Measurements from ENCODE around the gene NRN1L. TPM values are rescaled to one million over a fixed set of nuclear protein-coding genes. Genes with fewer than 3 reads are reported as not detected.

NRN1L gene
- total and polyA plus RNA-seq, 12 donors, result 0.72 to 28.2 (median 1.3) TPM; not detected in 2

DNA sequence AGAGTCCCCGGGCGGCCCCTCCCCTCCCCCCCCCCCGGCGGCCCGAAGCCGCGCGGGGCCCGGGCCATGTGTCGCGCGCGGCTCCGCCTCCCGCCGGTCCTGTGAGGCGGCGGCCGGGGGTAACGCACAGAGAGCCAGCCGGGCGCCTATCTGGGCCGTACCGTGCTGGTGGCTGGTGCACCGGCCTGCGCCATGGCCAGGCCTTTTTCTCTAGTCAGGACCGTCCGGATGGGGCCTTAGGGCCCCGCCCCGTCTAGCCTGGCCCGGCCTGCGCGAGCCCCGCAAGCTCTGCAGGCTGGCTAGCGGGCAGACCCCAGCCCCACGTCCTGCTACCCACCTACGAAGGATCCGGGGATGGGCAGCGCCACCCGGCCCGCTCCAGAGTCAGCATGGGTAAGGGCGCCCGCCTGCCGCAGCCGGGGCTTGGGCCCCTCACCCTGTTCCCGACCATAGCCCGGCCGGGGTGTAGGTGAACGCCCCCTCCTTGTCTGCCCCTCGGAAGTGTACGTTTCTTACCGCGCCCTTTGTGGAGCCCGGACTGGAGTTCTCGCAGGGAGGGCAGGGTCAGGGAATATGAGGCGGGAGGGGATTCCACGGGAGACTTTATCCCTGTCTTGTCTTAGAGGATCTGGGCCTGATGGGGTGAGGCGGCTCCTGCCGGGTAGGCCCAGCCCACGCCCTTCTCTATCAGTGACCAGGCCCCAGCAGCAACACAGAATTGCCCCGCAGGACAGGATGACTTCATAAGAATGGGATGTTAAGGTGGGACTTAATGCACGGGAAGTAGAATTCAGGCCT is 37.4 kb upstream of the NRN1L start, which contains the start of gene CENPT:
CENPT (minus strand) TSS at position 630 of the 798 bp plus-strand sequence. CDS start 13,834 bp downstream, outside the sequence.
- WGBS, 4 donors, result 0 to 1% (median 0%) methylated on average over 9 to 61 of the region's 62 CpGs; no CpG with 5 or more reads in 1 of the 4 donors
- Histone ChIP-seq H3K9me3 (replicated peaks in 1 of 3) (no peaks in the 10 kb centered on the region), H3K27ac (peak within 1 kb of the TSS; percentile 29 to 95 (median 90)), H3K4me1 (replicated peaks in 1 of 2) (peaks cover 32 to 50% of the 10 kb centered on the region in 2 donors), H3K27me3 (no peaks in the 10 kb centered on the region), H3K36me3 (replicated peaks in 1 of 2) (no peaks in the 10 kb centered on the region), H3K4me3 (peak within 1 kb of the TSS; percentile 60 to 85 (median 83))
- peak in 6 of 7 donors; percentile 29 to 82 (median 70) for DNase-seq
- TF ChIP-seq CTCF (IDR thresholded peaks at IDR 0.05), result peak in 1 of 6 experiments; percentile 15
- peak in 1 of 2 donors; percentile 39 for TF ChIP-seq POLR2A (IDR thresholded peaks at IDR 0.05)
- intact Hi-C loops (cut with DNase I), result no loop called here

DNA sequence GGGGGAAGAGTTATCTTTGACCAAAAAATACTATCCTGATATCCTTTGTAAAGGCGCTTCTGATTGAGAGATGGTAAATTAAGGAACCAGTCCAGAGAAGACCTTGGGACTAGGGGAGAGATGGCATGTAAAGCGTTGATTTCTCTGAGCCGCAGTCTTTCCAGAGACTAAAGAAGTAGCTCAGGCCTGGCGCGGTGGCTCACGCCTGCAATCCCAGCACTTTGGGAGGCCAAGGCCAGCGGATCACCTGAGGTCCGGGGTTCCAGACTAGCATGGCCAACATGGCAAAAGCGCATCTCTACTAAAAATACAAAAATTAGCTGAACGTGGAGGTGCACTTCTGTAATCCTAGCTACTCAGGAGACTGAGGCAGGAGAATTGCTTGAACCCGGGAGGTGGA is 36.6 kb upstream of the NRN1L start:
- WGBS, 4 donors, result 71 to 81% (median 74%) methylated on average over 11 of the region's 11 CpGs
- TF ChIP-seq POLR2A (IDR thresholded peaks at IDR 0.05), result no peak
- TF ChIP-seq CTCF (IDR thresholded peaks at IDR 0.05), result no peak
- intact Hi-C loops (cut with DNase I), result no loop called here
- Histone ChIP-seq H3K27ac (peak overlapping the region in 1 of 5 donors; percentile 95), H3K4me1 (replicated peaks in 1 of 2) (peaks cover 28 to 49% of the 10 kb centered on the region in 2 donors), H3K27me3 (no peaks in the 10 kb centered on the region), H3K36me3 (replicated peaks in 1 of 2) (no peaks in the 10 kb centered on the region), H3K4me3 (peak overlapping the region in 2 of 4 donors; percentile 82 to 85), H3K9me3 (replicated peaks in 1 of 3) (no peaks in the 10 kb centered on the region)
- DNase-seq, result no peak

DNA sequence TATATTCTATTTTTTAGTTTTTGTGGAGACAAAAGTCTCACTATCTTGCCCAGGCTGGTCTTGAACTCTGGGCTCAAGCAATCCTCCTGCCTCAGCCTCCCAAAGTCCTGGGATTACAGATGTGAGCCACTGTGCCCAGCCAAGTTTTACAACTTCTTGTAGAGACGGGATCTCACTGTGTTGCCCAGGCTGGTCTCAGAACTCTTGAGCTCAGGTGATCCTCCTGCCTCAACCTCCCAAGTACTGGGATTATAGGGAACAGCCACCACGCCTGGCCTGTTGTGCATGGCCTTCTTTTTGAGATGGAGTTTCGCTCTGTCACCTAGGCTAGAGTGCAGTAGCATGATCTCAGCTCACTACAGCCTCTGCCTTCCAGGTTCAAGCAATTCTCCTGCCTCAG is 31.0 kb upstream of the NRN1L start:
- no peaks in the 10 kb centered on the region for H3K36me3 ChIP-seq (replicated peaks in 1 of 2)
- H3K4me1 ChIP-seq (replicated peaks in 1 of 2), result peaks cover 30 to 31% of the 10 kb centered on the region in 2 donors
- intact Hi-C loops (cut with DNase I), result no loop called here
- no peak for DNase-seq
- no peaks in the 10 kb centered on the region for H3K9me3 ChIP-seq (replicated peaks in 1 of 3)
- no peaks in the 10 kb centered on the region for H3K27me3 ChIP-seq
- no peak overlapping the region for H3K4me3 ChIP-seq
- 94 to 98% (median 96%) methylated on average over 2 to 3 of the region's 3 CpGs for WGBS, 4 donors
- no peak for TF ChIP-seq CTCF (IDR thresholded peaks at IDR 0.05)
- no peak overlapping the region for H3K27ac ChIP-seq

- no peak overlapping the region for H3K4me3 ChIP-seq
- H3K9me3 ChIP-seq (replicated peaks in 1 of 3), result no peaks in the 10 kb centered on the region
- H3K36me3 ChIP-seq (replicated peaks in 1 of 2), result peaks cover 0 to 5% of the 10 kb centered on the region in 2 donors
- DNase-seq, result peak; percentile 56 to 81 (median 71)
- intact Hi-C loops (cut with DNase I), result no loop called here
- no peaks in the 10 kb centered on the region for H3K27me3 ChIP-seq
- peak overlapping the region in 2 of 5 donors; percentile 41 to 50 for H3K27ac ChIP-seq
- no peak for TF ChIP-seq CTCF (IDR thresholded peaks at IDR 0.05)
- no peak for TF ChIP-seq POLR2A (IDR thresholded peaks at IDR 0.05)
- 26 to 55% (median 34%) methylated on average over 10 of the region's 10 CpGs for WGBS, 4 donors
- H3K4me1 ChIP-seq (replicated peaks in 1 of 2), result peaks cover 25 to 30% of the 10 kb centered on the region in 2 donors
Observed at GRCh38 chr16:67855789-67856188, 28.9 kb upstream of the NRN1L start.

All from adrenal gland (tissue), 12 donors.